KBM-7 (cell line): ENCODE data around the gene MRPS14.

ENCODE experiments used
- DNase-seq: peaks from one replicate; pipeline ENCODE4 v3.0.0-alpha.2; 2015
- in situ Hi-C: fragments of 300-500 bp; cut with MboI; formaldehyde crosslinking; loops from 2 replicates; pipeline ENCODE4 v1.14.3; 2020; ENCODE audit warnings: low sequenced_read_pairs, low pct_unique_long_range_greater_than_20kb, mixed read lengths

The MRPS14 gene

DNA sequence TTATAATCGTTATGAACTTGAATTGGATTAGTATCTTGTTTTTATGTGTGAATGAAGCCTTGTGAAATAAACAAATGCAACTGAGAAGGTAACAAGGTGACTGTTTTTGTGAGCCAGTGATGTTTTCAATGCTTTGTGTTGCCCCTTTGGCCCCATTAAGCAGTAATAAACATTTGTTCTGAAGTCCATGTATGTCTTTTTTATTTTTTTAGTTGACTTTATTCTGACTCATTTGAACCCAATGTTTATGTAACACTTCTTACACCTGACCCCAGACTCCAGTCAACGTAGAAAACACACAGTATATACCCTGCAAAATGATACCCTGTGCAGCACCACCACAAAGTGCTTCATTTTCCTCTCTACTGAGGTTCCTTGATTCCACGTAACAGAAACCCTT, 28.1 kb downstream of the MRPS14 start:
- in situ Hi-C loops: loop anchor here (25.0 kb wide), 1 partner anchor 208 kb away; no protein-coding TSS in a partner anchor
- DNase-seq: no peak

DNA sequence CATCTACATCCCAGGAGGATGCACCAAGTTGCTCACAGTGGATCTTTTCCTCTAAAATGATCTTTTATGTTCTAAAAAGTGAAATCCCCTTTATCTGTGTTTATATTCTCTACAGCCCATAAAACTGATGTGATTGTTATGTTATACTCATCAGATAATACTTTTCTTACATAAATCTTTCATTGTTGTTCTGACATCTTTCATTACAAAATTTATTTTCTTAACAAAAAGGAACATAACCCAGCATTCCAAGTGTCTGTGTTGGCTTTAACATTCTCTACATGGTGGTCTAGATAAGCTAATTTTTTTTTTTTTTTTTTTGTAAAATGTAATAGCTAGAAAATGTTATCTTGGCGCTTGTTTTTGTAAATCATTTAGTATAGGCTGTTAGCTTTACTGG, 31.8 kb downstream of the MRPS14 start:
- DNase-seq: no peak
- in situ Hi-C loops: loop anchor here (25.0 kb wide), 1 partner anchor 204 kb away; no protein-coding TSS in a partner anchor

DNA sequence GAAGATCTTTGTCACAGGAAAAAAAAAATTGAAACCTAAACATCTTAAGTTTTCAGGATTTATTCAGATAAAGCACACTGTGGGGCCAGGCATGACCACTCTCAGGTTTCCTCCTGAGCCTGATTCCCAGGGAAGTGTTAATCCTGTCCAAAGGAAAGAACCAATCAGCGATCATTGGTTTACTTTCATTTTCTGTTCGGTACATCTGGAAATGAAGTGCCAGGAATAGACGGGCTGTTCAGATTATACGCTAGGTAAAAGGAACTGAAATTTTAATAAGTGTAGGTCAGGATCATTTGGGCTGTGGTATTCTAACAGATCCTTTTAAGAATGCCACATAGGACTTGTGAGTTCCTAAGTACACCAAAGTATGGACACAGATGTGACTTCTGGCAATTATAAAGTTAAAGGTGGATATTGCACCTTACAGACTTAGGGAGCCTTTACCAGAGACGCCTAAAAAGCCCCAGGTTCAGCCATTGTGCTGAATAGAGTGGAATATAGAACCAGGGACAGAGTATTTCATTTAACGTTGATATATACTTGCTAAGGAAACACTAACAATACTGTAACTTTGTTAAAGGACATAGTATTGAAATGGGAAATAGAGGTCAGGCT, 32.7 kb downstream of the MRPS14 start:
- DNase-seq: peak; percentile 65
- in situ Hi-C loops: loop anchor here (25.0 kb wide), 1 partner anchor 203 kb away; no protein-coding TSS in a partner anchor

DNA sequence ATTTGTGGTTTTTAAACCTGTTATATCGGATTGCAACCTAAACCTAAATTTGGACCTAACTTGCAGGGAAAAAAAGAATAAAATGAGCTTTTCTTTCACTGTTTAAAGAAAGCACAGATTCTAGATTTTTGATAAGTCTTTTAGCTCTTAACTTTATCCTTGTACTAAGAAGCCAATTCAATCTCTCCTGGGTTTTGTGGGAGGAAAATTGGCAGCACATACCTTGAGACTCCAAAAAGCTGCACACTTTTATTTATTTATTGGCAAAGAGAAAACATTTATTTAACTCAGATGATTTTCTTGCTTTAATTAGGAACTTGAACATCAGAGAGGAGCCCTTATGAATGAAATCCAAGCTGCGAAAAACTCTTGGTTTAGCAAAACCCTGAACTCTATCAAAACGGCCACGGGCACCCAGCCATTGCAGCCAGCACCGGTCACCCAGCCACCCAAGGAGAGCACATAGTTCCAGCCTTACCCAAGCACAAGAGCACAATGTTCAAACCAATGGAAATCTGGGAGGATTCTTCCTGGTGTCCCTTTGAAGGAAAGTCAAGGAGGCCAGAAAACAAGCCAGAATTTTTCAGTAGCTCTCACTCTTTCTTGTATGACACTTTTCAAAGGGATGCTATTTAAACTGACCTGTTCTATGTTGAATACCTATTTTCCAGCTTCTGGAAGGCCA, 33.5 kb downstream of the MRPS14 start:
- in situ Hi-C loops: loop anchor here (25.0 kb wide), 1 partner anchor 202 kb away; no protein-coding TSS in a partner anchor
- no peak for DNase-seq

DNA sequence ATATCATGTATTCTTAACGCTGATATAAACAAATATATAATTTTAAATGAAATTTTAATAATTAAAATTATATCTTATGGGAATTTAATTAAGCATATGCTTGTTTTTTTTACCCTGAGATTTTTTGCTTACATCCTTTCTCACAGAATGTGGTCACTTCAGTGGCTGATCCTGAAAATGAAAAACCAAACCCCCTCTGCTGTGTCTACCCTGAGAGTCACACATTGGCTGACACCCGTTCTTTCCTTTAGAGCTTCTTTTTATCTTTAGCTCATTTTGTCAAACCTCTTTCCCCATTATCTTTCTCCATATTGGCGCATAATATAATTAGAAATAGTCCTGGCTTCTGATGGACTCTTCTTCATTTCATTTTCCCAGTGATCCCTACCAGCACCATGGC, 34.2 kb downstream of the MRPS14 start:
- no peak for DNase-seq
- in situ Hi-C loops: loop anchor here (25.0 kb wide), 1 partner anchor 202 kb away; no protein-coding TSS in a partner anchor

DNA sequence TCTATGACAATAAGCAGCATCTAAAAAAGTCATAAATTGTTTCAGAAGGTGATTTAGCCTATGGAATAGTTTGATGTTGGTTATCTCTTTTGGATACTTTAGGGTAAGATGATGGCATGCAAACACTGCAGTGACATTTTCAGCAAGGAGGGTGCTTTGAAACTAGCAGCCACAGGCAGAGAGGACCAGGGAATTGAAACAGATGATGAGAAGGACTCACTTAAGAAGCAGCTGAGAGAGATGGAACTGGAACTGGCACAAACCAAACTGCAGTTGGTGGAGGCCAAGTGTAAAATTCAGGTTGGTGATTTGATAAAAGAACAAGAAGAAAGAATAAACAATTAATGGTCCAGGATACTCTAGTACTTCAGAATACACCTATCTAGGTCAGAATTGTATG, 34.7 kb downstream of the MRPS14 start:
- no peak for DNase-seq
- in situ Hi-C loops: loop anchor here (25.0 kb wide), 1 partner anchor 201 kb away; no protein-coding TSS in a partner anchor

DNA sequence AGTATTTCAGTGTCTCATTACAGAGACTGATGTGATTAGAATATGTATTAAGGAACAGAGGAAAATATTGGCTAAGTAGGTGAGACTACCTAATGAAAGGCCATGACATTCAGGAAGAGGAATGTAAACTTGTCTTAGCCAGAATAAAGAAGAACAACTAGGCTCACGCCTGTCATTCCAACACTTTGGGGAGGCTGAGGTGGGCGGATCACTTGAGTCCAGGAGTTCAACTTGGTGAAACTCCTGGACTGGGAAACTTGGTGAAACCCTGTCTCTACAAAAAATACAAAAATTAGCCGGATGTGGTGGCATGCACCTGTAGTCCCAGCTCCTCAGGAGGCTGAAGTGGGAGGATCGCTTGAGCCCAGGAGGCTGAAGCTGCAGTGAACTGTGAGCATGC, 38.3 kb downstream of the MRPS14 start:
- in situ Hi-C loops: loop anchor here (25.0 kb wide), 1 partner anchor 198 kb away; no protein-coding TSS in a partner anchor
- no peak for DNase-seq

DNA sequence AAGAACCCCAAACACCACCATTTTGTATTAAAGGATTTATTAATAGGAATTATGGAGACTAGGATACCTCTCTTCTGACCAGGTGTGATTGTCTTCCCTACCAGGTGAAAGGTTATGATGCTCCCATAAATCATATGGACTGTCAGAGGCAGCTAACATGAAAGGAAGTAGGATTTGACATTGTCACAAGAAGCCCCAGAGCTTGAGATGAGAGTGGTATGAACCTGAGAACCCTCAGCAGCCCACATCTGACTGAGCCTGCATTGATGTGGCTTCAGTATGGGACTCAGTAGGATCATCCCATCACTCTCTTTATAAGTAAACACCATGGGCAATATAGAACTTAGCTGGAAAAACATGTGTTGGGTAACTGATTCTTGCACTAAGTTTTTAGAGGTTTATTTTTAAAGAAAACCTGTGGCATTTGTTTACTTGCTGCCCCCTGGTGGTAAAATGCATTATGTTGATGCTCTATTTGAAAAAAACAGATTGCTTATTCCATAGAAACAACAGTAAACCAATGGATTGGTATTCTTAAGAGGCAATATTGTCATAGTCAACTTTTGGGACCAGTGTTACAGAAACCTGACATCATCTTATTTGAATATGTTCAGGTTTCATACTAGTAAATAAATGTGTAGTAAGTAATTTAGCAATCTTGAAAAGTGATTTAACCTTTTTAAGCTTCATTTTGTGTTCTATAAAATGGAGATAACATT, 40.1 kb downstream of the MRPS14 start:
- in situ Hi-C loops: loop anchor here (25.0 kb wide), 1 partner anchor 196 kb away; no protein-coding TSS in a partner anchor
- DNase-seq: peak; percentile 68

DNA sequence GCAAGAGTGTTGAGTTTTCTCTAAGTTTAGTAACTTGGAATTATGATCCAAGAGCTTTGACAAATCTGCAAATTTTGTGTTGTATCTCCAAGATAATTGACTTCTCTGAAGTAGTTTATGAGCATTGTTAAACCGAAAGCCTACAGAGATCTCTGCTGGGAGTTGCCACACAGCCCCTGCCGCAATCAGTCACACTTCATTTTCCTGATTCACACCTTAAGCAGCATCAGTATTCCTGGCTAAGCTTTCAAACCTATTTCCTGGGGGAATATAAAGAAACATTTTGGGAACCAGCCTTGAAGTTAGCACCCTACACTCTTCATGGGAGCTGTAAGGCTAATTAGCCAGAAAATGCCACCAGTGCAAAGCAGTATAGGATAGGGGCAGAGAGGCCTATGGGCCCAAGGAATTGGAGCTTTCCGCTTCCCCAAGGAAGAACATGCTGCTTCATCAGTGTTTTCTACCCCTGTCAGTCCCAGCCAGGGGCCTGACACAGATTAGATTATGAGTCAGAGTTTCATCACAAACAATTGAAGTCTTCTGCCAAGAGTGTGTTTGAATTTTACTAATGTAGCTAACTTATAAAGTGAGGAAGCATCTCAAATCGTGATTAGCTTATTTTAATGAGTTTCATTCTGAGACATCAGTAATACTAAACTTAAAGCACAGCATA, 46.7 kb downstream of the MRPS14 start:
- in situ Hi-C loops: loop anchor here (25.0 kb wide), 1 partner anchor 189 kb away; no protein-coding TSS in a partner anchor
- DNase-seq: no peak

DNA sequence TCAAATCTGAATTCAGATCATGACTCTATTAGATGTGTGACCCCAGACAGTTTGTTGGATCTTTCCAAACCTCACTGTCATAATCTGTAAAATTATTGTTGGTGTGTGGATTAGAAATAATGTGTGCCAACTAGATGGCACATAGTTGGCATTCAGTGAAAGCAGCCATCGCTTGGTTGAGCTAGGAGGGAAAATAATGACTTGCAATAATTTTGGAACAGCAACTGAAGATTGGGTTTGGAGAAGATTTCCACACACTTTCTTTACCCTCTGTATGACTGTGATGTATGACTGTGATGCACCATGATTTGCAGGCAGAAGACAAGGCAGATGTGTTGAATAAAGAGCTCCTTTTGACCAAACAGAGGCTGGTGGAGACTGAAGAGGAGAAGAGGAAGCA, 47.5 kb downstream of the MRPS14 start:
- DNase-seq: no peak
- in situ Hi-C loops: loop anchor here (25.0 kb wide), 1 partner anchor 188 kb away; no protein-coding TSS in a partner anchor

DNA sequence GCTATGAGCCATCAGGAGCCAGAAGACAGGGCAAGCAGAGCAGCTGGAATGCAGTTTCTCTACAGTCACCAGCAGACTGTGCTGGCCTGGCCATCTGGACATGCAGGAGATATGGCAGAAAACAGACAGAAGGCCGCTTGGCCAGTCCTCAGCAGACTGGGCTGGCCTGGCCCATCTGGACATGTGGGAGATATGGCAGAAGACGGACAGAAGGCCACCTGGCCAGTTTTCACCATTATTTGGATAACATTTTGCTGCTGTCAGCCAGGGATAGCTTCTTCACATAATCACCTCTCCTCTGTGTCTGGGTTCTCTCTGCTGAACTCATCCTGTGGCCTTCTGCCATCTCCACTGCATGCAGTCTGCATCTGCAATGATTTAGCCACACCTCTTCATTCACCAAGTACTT, 48.5 kb downstream of the MRPS14 start:
- DNase-seq: no peak
- in situ Hi-C loops: loop anchor here (25.0 kb wide), 1 partner anchor 187 kb away; no protein-coding TSS in a partner anchor

DNA sequence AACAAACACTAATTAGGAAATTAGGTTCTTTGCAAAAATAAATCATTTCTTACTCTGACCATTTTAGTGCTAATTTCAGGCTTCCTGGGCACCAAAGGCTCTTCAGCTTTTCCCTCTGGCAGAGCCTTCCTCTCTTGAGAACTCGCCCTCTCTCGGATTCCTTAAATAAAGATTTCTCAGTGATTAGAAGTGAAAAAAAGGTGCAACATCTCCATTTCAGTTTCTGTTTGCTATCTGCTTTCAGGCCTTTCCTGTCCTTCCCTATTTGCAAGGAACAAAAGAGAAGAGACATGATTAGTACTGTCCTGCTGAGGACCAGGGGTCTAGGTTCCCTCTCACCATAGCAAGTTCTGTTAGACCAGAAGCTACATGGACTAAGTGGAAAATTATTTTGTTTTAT, 51.3 kb downstream of the MRPS14 start:
- no peak for DNase-seq

DNA sequence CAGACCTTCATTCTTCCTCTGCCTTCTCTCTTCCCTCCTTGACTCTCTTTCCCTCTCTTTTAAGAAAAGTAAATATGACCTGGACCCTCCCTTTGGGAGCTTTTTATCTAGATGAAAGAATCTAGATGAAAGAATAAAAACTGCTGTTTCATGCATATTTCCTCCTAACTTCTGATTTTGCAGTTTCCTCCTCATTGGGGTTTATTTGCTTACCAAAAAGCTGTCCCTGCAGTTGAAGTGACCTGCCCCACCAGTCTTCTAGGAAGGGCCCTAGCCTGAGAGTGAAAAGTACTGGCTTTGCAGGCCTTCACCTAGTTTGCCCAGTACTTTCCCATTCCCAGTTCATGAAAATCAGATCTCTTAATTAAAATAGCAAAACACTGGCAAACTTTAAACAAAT, 51.8 kb downstream of the MRPS14 start:
- in situ Hi-C loops: no loop called here
- DNase-seq: no peak

More for the DNA sequence above, 51.3 kb downstream of the MRPS14 start:
- in situ Hi-C loops: no loop called here

DNA sequence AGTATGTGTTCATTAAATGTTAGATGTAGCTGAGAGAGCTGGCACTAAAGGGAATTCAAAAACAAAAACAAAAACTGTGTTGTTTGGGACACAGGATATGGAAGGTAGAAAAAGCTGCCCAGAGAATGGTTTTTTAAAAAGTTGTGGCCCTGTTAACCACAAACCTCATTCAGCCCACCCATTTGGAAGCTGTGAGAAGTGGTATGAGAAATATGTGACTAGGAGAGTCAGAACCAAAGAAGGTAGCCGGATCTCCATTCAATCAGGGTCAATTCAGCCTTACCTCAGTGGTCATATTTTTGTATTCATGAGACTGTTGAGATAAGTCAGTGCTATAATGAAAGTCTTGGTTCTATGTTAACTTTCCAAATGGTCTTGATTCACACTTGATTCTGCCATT, 53.2 kb downstream of the MRPS14 start:
- in situ Hi-C loops: no loop called here
- no peak for DNase-seq

DNA sequence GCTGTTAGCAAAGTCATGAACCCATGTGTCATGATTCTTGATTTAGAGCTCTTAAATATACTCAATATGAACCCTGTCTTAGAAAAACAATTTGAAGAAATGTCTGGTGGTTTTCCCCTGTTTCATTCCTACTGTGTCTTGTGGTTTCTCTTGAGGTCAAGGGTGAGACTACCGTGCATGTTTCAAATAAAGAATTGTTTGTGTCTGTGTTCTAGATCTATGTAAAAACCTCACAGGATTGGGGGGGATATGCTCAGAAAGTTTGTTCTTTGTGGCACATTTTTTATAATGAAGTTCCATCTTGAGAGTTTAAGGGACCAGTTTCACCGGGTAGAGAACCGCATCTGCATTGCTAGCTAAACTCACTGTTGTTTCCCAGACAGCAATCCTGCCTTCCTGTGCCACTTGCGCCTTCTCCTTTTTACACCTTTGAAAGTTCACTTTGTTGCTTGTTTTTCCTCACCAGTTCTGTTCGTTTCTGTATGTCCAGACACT, 54.4 kb downstream of the MRPS14 start:
- in situ Hi-C loops: no loop called here
- DNase-seq: peak; percentile 52

DNA sequence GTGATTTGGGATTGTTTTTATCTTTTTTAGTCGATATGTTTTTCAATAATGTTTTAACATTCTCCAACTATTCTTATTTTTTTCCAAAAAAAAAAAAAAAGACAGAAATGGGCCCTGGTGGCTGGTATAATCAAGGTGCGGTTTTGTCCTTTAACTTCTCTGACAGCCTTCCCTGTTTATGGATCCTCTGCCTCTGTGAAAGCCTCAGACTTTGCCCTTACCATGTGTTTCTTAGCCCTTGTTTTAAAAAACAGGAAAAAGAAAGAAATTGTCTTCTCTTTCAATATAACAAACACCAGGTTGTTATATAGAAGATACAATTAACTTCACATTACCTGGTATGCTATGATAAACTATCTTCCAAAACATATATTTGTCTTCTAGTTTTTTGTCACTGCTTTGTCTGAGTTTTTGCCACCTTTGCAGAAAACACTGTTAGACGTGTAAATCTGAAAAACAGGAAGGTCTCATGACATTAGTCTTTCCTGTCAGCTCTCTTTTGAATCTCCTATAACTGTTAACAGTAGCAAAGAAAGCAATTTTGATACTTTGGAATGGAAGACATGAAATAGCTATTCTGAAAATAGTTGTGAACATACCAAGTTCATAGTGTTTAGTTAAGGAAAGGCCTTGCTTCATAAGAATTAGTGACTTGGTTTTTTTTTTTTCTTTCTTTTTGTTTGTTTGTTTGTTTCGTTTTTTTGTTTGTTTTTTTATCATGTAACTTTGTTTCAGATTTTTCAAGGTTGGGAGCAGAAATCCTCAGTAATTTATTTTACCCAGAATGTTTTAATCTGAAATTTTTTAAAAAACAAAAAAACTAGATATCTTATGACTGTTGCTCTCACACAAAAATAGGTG, 55.1 kb downstream of the MRPS14 start:
- no peak for DNase-seq
- in situ Hi-C loops: no loop called here

DNA sequence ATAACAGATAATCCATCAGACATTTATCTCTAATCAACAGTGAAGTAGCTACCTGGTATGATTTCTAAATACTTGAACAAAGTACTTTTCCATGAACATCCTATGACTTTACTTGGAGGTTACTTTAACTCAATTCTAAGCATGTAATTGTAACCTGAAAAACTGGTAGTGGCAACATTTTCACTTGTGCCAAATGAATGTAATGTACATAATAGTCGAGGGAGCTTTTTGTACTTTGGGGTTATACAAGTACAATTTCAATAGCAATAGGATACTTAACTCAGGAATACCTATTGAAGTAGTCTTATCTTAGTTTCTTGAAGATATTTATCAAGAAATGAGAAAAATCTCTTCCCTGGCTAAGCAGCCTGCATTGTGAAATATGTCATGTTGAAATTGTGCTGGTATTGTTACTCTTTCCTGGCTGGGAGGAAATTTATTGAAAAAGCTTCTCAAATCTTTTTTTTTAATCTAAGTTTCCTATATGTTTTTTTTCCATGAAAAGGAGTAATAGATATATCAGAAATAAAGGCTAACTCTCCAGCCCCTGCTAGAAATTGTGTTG, 57.1 kb downstream of the MRPS14 start:
- DNase-seq: no peak
- in situ Hi-C loops: no loop called here
